Kidney epithelial cell (primary cell): ENCODE data around the gene MAD1L1. TPM values are rescaled to one million over a fixed set of nuclear protein-coding genes. Genes with fewer than 3 reads are reported as not detected.

Experiments used
- DNase-seq: peaks from one replicate; pipeline ENCODE4 v3.0.0-alpha.2; 2010; ENCODE audit warnings: low read depth
- H3K27me3 ChIP-seq: 2 replicates; pipeline ENCODE4 v1.6.0; 2011; ENCODE audit warnings: low read length; ENCODE audit not compliant: control insufficient read depth, insufficient read depth
- H3K36me3 ChIP-seq: 2 replicates; pipeline ENCODE4 v1.5.1; 2011; ENCODE audit warnings: low read length; ENCODE audit not compliant: control insufficient read depth, insufficient read depth
- H3K4me3 ChIP-seq: 2 replicates; pipeline ENCODE4 v1.5.1; 2011; ENCODE audit warnings: low read depth, mild to moderate bottlenecking, control low read depth, low read length
- CTCF ChIP-seq: IDR thresholded peaks from 2 replicates; pipeline ENCODE4 v1.5.1; 2011; ENCODE audit warnings: mild to moderate bottlenecking, moderate library complexity, low read length, control low read depth, inconsistent platforms; ENCODE audit not compliant: insufficient read depth, poor library complexity, severe bottlenecking
- total RNA-seq: library from RNA; depleted of rRNA; stranded (reverse); fragments of >200 nt; gene quantifications from 2 replicates; pipeline ENCODE4 v1.2.3, GENCODE V29; 2015

Gene MAD1L1
- total RNA-seq, 1 donor from 2014 or later, result 61.2 TPM

DNA sequence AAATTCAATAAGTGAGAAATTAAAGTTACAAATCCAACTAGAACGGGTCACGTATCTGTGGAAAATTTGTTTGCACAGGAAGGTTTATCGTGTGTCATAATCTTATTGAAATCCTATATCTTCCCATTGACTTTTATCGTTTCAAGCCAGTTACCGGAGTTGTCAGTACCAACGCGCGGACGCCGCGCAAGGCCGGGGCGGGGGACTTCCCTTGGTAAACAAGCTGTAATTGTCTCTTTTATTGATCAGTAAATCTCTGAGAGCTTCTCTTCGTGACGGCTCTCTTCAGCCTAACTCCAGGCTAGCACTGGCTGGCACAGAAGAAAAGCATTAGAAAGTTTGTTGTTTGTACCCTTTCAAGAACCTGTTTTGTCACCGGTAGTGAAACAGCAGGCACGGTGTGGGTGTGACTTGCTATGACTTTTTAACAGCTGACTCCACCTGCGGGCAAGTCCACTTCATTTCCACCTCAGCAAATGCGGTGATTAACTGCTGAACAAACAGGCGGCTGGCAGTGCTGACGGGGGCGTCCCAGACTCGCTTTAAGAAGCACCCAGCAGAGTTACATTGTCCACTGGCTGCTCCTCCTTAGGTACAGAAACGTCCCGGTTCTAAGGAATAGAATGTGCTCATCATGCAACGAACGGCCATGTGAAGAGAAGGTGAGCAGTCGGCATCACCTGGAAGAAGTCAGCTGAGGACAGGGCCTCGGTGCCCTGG, 215.8 kb downstream of the MAD1L1 start:
- TF ChIP-seq CTCF, result no peak
- no peaks in the 10 kb centered on the region for H3K27me3 ChIP-seq
- no peak for DNase-seq
- no peak overlapping the region for H3K4me3 ChIP-seq
- H3K36me3 ChIP-seq, result no peaks in the 10 kb centered on the region

DNA sequence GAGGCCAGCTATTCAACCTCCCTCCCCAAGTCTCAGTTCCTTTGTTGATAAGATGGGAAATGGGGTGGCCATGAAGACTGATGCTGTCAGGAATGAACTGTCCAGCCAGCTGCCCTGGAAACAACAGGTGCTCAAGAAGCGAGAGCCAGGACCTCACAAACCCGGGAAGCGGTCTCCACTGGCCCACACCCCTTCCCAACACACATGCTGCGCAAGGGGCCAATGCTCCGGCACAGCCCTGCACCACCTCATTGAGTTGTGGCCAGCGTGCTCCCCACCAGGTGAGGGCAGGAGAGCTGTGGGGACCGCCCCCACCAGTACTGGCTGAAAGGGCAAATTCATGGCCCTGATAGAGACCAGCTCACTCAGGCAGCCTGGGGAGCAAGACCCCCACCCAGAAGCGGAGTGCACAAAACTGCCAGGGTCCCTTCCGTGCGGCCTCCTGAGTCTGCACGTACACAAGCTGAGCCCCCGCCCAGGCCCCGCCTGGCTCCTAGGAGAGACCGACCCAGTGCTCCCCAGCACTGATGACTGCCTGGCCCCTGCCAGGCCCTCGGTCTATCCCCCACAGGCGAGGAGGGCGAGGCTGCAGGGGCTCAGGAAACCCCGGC, 216.6 kb downstream of the MAD1L1 start:
- Histone ChIP-seq H3K4me3 (no peak overlapping the region), H3K27me3 (no peaks in the 10 kb centered on the region), H3K36me3 (no peaks in the 10 kb centered on the region)
- TF ChIP-seq CTCF, result no peak
- DNase-seq, result no peak

DNA sequence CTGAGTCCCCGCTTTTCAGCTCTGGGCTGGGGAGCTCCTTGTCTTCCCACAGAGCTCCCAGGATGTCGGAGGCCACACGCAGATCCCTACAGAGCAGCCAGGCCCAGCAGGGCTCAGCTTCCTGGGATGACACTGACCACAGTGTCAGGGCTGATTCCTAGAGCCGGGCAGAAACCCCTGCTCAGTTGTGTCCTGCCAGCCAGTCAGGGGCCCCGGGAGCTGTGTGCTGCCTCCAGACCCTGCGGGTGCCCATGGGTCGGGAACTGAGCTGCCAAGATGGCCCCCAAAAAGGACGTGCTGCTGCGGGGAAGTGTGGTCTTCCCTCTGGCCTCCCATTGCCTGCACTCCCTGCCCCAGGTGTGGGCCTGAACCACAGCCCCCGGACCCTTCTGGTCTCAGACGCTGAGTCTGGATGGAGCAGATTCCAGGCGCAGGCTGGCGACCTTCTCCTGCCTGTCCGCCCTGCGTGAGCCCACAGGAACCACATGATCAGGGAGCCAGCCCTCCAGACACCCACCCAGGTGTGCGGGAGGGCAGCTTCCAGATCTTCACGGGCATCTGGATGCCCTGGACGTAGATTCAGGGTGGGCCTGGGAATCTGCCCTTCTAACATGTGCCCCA, 217.4 kb downstream of the MAD1L1 start:
- TF ChIP-seq CTCF, result no peak
- H3K27me3 ChIP-seq, result no peaks in the 10 kb centered on the region
- H3K4me3 ChIP-seq, result no peak overlapping the region
- H3K36me3 ChIP-seq, result no peaks in the 10 kb centered on the region
- DNase-seq, result no peak

DNA sequence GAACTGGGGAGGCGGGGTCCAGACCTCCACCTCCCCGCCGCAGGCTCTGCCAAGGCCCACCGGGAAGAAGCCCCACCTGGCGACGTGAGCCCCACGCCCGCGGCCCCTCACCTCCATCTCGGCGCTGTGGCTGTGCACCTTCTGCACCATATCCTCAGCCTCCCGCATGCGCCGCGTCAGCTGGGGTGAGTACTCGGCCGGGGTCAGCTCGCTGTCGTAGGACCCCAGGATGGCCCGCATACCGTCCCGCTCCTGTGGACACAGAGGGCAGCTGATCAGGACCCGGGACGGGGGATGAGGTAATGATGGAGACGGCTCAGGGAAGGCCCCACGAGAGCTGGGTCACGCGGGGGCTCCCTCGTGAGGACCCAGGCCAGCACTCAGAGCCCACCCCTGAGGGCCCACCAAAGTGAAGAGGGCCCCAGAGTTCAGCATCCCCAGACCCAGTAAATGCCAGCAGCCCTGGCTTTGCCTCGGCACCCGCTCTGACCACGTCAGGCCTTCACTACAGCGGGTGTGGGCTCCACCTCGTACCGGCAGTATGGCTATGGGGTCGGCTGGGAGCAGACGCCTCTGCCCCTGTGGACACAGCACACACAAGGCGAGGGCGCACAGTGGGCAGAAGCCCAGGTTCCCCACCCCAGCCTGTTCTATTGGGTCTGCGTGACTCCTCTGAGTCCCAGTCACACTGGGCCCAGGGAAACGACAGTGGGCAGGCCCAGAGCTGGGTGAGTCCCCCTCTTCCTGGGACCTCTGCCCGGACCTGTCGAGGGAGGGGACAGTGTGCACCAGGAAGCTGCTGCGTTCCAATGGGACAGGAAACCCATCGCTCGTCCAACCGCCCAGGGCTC, 218.1 kb downstream of the MAD1L1 start:
- no peak for DNase-seq
- no peak for TF ChIP-seq CTCF
- Histone ChIP-seq H3K4me3 (no peak overlapping the region), H3K27me3 (no peaks in the 10 kb centered on the region), H3K36me3 (no peaks in the 10 kb centered on the region)

GRCh38 chr7:2013381-2014311, 219.1 kb downstream of the MAD1L1 start:
- Histone ChIP-seq H3K4me3 (no peak overlapping the region), H3K36me3 (no peaks in the 10 kb centered on the region), H3K27me3 (no peaks in the 10 kb centered on the region)
- DNase-seq, result no peak
- no peak for TF ChIP-seq CTCF
